ENCODE results near the gene MRPL39. TPM values are rescaled to one million over a fixed set of nuclear protein-coding genes. Genes with fewer than 3 reads are reported as not detected.
"Not testable (repeated sequence)": the region's sequence is repeated elsewhere in the genome, so short reads cannot be mapped to it uniquely, and the experiment has no call there.

The MRPL39 gene
- total and polyA plus RNA-seq, 2 donors from 2014 or later = 24.1 to 52.7 TPM

DNA sequence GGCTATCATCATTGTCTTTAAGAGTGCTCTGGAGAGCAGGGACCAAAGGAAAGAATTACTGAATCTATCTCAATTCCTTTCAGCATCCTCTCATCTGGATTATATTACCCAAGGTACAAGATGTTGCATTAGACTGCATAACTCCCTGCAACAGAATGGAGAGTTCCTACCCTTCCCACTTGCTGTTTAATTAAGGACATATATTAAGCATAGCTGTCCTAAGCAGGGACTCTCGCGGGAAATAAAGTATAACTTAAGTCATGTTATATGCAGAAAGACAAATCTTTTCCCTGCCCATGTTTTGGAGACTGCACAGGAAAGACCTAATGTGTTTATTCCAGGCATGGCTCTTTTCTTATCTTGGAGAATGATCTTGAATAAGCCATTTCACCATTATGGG, 25.0 kb upstream of the MRPL39 start:
- Histone ChIP-seq H3K27me3 (ENCODE audit: control insufficient read depth, insufficient read depth, low read length) (no peaks in the 10 kb centered on the region), H3K4me1 (ENCODE audit: control insufficient read depth in 2 of 3, insufficient read depth in 2 of 3, low read depth in 1 of 3, low read length in 3 of 3) (no peaks in the 10 kb centered on the region), H3K27ac (ENCODE audit: low read depth in 2 of 2, low read length in 2 of 2) (no peak overlapping the region), H3K9ac (ENCODE audit: low read length in 3 of 3) (no peak overlapping the region), H3K9me3 (ENCODE audit: control insufficient read depth in 2 of 3, insufficient read depth in 1 of 3, low read length in 3 of 3) (no peaks in the 10 kb centered on the region), H3K36me3 (ENCODE audit: control insufficient read depth in 2 of 3, insufficient read depth in 3 of 3, low read length in 3 of 3) (no peaks in the 10 kb centered on the region), H3K4me3 (ENCODE audit: low read length in 3 of 3) (no peak overlapping the region)
- DNase-seq (no peak), FAIRE-seq (no peak)
- TF ChIP-seq, protein P1, sequence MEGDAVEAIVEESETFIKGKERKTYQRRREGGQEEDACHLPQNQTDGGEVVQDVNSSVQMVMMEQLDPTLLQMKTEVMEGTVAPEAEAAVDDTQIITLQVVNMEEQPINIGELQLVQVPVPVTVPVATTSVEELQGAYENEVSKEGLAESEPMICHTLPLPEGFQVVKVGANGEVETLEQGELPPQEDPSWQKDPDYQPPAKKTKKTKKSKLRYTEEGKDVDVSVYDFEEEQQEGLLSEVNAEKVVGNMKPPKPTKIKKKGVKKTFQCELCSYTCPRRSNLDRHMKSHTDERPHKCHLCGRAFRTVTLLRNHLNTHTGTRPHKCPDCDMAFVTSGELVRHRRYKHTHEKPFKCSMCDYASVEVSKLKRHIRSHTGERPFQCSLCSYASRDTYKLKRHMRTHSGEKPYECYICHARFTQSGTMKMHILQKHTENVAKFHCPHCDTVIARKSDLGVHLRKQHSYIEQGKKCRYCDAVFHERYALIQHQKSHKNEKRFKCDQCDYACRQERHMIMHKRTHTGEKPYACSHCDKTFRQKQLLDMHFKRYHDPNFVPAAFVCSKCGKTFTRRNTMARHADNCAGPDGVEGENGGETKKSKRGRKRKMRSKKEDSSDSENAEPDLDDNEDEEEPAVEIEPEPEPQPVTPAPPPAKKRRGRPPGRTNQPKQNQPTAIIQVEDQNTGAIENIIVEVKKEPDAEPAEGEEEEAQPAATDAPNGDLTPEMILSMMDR (IDR thresholded peaks at IDR 0.05; ENCODE audit: borderline replicate concordance, extremely low read depth, insufficient read depth) = no peak
- intact Hi-C loops (cut with DNase I) = no loop called here

DNA sequence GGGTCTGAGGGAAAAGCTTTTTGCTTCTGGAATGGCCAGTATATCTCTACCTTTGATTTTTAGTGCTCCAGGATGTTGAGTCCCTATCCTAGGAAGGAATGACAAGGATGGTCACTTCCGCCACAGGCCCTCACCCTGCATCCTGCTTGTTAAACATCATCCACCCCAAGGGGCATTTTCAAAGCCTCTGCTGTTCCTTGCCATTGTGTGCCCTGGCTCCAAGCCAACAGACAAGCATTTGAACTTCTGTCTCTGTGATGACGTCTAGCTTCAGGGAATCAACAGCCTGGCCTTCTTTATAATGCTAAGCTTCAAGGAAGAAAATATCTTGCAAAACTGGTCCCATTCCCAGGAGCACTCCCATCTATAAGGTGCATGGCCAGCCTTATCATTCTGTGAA, 19.5 kb upstream of the MRPL39 start:
- H3K4me1 ChIP-seq (ENCODE audit: control insufficient read depth in 2 of 3, insufficient read depth in 2 of 3, low read depth in 1 of 3, low read length in 3 of 3) = no peaks in the 10 kb centered on the region
- no peaks in the 10 kb centered on the region for H3K9me3 ChIP-seq (ENCODE audit: control insufficient read depth in 2 of 3, insufficient read depth in 1 of 3, low read length in 3 of 3)
- intact Hi-C loops (cut with DNase I) = no loop called here
- TF ChIP-seq, protein P1 (IDR thresholded peaks at IDR 0.05; ENCODE audit: borderline replicate concordance, extremely low read depth, insufficient read depth) = no peak
- DNase-seq (peak in 1 of 5 donors; percentile 56), FAIRE-seq (no peak)
- H3K36me3 ChIP-seq (ENCODE audit: control insufficient read depth in 2 of 3, insufficient read depth in 3 of 3, low read length in 3 of 3) = no peaks in the 10 kb centered on the region
- no peak overlapping the region for H3K4me3 ChIP-seq (ENCODE audit: low read length in 3 of 3)
- no peak overlapping the region for H3K27ac ChIP-seq (ENCODE audit: low read depth in 2 of 2, low read length in 2 of 2)
- no peaks in the 10 kb centered on the region for H3K27me3 ChIP-seq (ENCODE audit: control insufficient read depth, insufficient read depth, low read length)
- no peak overlapping the region for H3K9ac ChIP-seq (ENCODE audit: low read length in 3 of 3)

DNA sequence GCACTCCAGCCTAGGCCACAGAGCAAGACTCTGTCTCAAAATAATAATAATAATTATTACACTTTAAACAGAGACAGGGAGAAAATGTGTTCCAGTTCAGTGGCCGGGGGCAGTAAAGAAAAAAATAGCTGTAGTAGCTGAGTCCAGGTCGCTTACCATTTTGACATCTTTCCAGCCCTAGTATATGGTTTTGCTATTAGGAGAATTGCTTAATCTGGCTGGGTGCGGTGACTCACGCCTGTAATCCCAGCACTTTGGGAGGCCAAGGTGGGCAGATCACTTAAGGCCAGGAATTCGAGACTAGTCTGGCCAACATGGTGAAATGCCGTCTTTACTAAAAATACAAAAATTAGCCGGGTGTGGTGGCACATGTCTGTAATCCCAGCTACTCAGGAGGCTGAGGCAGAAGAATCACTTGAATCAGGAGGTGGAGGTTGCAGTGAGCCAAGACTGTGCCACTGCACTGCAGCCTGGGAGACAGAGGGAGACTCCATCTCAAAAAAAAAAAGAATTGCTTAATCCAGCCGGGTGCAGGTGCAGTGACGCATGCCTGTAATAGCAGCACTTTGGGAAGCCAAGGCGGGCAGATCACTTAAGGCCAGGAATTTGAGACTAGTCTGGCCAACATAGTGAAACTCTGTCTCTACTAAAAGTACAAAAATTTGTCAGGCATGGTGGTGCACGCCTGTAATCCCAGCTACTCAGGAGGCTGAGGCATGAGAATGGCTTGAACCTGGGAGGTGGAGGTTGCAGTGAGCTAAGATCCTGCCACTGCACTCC, 18.7 kb upstream of the MRPL39 start:
- intact Hi-C loops (cut with DNase I); H3K36me3 ChIP-seq (ENCODE audit: control insufficient read depth in 2 of 3, insufficient read depth in 3 of 3, low read length in 3 of 3); H3K9ac ChIP-seq (ENCODE audit: low read length in 3 of 3); H3K27me3 ChIP-seq (ENCODE audit: control insufficient read depth, insufficient read depth, low read length); H3K9me3 ChIP-seq (ENCODE audit: control insufficient read depth in 2 of 3, insufficient read depth in 1 of 3, low read length in 3 of 3); FAIRE-seq; H3K4me3 ChIP-seq (ENCODE audit: low read length in 3 of 3); H3K4me1 ChIP-seq (ENCODE audit: control insufficient read depth in 2 of 3, insufficient read depth in 2 of 3, low read depth in 1 of 3, low read length in 3 of 3); DNase-seq; H3K27ac ChIP-seq (ENCODE audit: low read depth in 2 of 2, low read length in 2 of 2): not testable (repeated sequence)

DNA sequence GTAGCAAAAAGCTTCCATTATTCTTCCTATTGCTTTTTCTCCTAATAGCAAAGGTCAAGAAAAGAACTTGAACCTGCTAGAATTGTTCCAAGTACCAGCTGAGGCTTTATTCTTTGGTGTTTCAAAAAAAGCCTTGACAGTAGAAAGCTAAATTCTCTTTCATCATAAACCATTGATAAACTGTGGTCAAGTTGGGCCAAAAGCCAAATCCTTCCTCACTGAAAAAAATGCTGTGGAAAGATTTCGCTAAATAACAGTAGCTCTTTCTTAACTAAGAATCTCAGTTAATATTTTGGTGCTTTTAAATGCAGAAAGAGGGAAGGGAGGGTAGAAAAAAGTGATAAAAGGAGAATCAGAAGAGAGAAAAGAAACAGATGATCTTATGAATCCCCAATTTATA, 17.8 kb upstream of the MRPL39 start:
- Histone ChIP-seq H3K9ac (ENCODE audit: low read length in 3 of 3) (no peak overlapping the region), H3K4me1 (ENCODE audit: control insufficient read depth in 2 of 3, insufficient read depth in 2 of 3, low read depth in 1 of 3, low read length in 3 of 3) (no peaks in the 10 kb centered on the region), H3K27me3 (ENCODE audit: control insufficient read depth, insufficient read depth, low read length) (no peaks in the 10 kb centered on the region), H3K27ac (ENCODE audit: low read depth in 2 of 2, low read length in 2 of 2) (no peak overlapping the region), H3K36me3 (ENCODE audit: control insufficient read depth in 2 of 3, insufficient read depth in 3 of 3, low read length in 3 of 3) (no peaks in the 10 kb centered on the region), H3K4me3 (ENCODE audit: low read length in 3 of 3) (no peak overlapping the region), H3K9me3 (ENCODE audit: control insufficient read depth in 2 of 3, insufficient read depth in 1 of 3, low read length in 3 of 3) (no peaks in the 10 kb centered on the region)
- no peak for DNase-seq
- intact Hi-C loops (cut with DNase I) = no loop called here
- FAIRE-seq = no peak
- TF ChIP-seq, protein P1 (IDR thresholded peaks at IDR 0.05; ENCODE audit: borderline replicate concordance, extremely low read depth, insufficient read depth) = no peak
